Globus pallidus (tissue), 1 donor: Measurements from ENCODE around the gene CAMSAP2.

Source experiments
- DNase-seq: peaks from one replicate; pipeline ENCODE4 v3.0.0-alpha.2; 2015; ENCODE audit warnings: low spot score

Gene CAMSAP2

DNA sequence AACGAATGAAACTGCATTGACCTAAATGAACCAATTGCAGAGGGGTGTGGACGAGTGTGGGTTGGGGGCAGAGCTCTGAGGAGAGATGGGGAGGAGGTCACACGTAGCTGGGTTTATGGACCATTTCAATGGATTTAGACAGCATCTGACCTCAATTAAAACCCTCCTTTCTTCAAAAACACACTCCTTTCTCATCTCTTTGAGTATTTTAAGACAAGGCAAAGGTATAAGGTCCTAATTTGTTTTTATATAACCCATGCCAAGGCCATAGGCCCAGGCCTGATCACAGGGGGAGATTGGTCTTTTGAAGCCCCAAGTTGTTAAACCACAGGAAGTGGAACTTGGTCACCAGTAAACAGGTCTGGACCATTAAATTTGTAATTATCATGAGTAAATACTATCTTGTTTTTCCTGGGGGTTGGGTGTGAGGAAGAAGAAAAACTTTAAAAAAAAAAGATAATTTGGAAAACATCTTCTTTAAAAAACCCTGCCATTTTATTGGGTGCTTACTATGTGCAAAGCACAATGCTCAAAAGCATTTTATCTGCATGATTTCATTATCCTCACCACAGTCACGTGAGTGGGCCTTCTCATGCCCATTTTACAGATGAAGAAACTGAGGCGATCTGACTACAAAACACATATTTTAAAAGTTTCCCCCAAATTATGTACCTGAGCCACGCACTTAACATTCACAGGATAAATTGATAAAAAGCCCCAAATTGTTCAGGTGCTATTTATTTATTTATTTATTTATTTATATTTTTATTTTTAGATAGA is 147.1 kb downstream of the CAMSAP2 start:
- DNase-seq: no peak

DNA sequence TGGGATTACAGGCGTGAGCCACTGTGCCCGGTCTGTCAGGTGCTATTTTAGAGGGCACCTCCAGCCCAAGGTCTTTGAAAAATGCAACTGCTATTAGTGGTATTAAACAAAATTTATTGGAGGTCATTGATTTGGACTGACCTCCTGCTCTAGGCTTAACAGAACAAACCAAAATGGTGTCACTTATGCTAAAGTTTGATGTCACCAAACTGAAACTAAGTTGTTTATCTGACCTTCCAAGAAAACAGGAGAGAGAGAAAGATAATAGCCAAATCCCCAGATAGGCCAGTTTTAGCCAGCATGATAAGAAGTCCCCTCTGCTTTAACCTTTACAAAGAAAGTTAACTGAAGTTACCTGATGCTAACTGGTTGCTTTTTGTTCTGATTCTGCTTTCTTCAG is 147.9 kb downstream of the CAMSAP2 start:
- DNase-seq: no peak

DNA sequence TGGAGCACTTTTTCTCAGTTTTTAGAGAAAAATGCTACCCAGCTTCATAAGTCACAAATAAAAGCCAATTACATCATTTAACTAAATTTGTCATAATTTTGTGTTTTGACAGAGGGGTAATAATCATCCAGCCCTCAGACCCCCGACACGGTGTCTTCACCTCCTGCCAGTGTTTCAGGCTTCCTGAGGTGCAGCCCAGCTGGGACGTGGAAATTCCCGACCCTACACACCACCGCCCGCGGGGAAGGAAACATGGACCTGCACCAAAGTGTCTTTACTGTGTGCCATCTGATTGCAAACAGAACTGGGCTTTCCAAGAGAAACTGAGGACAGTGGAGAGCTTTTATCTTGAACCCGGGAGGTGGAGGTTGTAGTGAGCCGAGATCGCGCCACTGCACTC is 148.3 kb downstream of the CAMSAP2 start:
- no peak for DNase-seq

DNA sequence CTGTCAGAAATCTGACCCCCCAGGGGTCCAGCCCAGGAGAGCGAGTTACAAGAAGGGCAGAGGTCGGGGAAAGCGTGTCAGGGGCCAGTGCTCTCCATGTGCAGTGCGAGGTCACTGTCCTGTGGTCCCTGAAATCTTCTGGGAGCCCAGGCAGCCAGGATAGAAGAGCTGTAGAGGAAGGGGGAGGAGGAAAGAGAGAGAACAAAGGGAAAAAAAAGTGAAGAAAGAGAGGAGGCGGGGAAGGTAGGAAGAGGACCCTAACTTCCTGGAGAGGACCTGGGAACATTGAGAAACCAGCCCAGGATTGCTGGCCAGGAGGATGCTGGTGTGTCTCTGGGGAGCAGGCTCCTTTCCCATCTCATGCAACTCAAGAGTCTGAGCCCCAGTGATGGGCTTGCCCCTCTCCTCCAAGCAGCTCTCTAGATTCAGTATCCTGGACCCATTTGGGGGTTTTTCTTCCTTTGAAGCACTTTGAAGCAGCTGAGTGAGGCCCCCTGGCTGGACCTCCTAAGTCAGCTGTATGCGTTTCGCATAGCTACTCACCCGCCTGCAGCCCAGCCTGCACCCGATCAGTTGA is 149.2 kb downstream of the CAMSAP2 start:
- DNase-seq: no peak

DNA sequence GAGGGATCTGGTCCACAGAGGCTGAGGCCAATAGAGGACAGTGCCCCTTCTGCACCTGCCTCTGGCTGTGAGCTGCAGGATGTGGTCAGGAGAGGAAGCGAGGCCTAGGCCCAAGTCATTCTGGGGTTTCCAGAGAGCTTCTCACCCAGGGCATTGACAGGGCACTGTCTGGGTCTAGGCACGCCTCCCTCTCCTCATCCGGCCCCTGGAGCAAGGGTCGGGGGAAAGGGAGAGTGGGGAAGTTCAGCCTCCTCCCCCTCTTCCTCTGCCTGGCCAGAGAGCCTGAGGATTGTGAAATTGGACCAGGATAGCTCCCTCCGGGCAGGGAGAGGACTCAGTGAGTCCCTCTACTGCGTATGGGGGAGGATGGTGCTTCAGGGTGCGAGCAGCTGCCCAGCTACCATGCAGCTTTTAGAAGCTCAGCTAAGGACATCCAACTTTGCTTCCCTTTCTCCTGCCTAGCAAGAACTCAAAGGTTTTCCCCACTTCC is 149.7 kb downstream of the CAMSAP2 start:
- no peak for DNase-seq

DNA sequence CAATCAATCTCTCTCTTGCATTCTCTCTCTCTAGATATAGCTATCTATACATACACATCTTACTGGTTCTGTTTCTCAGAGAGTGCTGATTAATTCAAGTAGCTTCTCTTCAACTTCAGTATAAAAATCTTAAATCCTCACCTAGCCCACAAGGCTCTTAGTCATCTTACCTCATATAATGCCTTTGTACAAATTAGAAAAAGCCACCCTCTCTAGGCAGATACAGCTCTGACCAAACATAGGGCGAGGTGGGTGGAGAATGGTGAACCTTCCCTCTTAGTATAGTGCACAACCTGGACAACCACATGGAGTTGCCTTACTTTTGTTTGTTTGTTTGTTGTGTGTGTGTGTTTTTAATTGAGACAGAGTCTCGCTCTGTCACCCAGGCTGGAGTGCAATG is 150.9 kb downstream of the CAMSAP2 start:
- no peak for DNase-seq

DNA sequence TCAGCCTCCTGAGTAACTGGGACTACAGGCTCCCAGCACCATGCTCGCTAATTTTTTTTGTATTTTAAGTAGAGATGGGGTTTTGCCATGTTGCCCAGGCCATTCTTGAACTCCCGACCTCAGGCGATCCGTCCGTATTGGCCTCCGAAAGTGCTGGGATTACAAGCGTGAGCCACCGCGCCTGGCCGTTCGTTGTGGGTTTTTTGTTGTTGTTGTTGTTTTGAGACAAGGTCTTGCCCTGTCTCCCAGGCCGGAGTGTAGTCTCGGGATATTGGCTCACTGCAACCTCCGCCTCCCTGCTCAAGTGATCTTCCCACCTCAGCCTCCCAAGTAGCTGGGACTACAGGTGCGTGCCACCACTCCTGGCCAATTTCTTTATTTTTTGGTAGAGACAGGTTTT is 151.3 kb downstream of the CAMSAP2 start:
- no peak for DNase-seq

DNA sequence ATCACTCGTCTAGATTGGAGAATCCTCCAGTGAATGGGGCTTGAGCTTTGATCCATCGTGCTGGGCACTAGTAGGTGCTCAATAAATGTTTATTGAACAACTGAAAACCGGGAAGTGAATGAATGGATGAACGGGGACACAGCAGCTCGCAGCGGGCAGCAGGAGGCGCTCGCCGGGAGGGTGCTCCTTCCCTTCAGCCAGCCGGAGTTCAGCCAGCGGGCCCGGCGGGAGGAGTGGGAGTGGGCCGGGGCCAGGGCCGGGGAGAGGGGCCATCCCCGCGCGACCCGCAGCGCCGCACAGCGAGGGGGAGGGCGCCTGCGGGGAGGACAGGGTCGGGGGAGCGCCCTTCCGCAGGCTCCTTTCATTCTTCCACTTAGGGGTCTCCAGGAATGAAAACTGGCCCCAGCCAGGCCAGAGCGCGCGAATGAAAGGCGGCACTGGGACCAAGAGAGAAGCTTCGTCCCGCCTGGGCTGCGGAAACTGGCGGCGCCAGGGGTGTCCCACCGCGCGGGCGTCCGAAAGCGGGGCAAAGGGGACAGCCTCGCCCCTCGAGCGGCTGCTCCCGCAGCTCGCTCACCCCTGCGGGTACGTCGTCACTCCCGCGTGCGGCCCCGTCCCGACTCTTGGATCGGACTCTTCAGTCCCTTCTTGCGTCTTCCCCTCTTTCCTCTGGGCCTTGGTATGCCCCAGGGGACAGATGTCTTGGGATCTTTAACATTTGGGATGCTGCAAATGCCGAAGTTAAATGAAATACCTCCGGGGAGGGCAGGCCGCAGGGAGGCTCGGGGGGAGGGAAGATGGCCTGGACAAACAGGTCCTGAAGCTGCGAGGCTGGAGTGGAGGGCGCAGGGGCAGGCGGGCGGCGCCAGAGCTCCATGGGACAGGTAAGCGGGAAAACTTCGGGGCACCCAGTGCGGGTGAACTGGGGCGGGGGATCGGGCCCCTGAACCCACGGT is 152.4 kb downstream of the CAMSAP2 start:
- no peak for DNase-seq

DNA sequence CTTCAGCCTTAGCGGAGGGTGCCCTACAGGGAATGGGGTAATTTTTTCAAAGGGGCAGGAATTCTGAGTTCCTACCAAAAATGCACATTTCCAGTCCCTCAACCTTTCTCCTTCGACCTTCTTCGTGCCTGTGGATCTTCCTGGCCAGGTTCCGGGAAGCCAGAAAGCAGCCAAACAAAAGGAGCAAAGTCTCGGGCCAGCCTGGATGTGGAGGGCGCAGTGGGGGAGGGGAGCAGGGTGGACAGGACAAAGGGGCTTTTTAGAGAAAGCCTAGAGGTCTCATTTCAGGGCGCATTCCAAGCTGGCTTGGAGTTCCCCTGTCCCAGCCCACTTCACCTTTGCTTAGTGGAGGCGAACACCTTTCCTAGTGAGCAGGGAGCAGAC is 153.1 kb downstream of the CAMSAP2 start:
- DNase-seq: no peak

DNA sequence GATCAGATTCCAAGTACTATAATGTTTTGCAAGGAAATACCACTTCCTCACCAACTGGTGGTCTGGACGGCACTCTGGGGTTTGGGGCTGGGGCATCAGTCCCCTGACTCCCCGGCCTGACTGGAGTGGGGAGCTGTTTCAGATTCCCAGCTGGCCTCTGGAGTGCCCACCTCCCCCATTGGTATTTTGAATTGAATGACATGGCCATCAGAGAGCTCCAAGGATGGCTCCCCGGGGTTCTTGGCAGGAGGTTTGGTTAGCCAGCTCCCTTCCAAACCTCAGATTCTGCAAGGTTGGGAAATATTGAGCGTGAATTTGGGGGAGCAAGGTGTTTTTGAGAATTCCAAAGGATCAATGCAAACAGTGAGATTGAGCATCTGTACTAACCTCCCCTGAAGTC is 153.9 kb downstream of the CAMSAP2 start:
- no peak for DNase-seq

DNA sequence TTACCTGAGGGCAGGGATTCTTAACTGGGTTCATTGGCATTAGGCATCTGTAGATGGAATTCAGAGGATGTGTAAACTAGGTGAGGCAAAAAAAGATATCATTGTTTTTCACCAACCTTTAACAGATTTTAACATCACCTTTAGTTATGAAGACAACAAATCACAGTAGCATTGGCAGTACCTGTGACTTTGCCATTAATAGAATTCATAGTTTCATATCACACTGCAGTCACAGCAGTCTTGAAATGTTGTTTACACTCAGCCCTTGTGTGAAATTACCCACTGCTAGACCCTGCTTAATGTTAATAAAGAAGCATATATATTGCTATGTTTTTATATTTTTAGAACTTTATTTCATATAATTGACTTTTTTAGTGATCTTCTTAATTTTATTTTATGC is 154.3 kb downstream of the CAMSAP2 start:
- DNase-seq: no peak

DNA sequence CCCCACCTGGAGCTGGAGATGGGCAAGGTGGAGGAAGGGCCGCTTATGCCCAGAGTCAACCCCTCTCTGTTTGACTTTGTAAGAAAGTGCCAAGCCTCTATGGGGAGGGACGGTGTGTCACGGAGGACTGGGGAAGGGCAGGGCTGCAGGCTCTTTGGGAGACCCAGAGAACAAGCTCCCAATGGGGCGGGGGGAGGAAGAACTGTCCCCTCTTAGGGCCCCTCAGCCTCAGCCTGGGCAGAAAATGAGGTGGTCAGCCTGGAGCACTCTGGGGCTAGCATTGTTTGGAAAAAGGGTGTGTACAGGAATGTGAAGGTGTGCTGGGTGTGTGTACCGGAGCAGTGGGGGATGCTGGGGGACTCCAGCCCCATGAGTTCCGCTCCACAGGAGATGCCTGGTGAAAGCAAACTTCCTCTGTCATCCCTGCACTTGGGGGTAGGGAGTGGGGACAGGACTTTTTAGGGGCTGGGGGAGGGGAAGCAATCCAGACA is 154.8 kb downstream of the CAMSAP2 start:
- DNase-seq: no peak

DNA sequence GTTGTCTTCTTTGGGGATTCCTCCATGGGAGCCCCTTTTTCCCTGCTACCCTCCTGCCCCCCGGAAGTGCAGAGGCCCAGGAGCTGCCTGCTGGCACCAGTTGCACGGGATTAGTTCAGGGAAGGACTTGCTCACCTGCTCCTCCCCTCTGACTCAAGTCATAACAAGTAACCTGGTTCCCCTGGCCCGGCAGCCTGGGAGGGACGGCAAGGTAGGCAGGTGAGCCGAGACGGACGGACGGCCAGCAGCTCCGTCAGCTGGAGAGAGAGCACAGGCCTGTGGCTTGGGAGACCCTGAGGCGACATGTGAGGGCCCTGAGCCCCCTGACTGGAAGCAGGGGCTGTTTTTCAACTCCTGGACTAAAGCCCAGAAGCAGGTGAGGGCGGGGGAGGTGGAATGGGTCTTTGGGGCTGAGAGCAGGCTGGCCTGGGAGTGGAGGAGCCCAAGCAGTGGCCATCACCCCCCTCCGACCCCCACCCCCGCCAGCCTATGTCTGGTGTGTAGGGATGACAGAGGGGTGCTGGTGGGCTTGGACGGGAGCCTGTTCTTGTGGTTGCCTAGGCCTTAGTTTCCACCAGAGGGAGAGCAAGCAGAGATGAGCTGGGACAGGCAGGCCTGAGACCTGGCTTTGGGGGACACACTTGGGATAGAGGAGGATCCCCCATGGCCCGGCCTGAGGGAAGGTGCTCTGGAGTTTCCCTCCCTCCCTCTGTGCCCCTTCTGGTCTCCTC is 156.2 kb downstream of the CAMSAP2 start, which contains the start of gene INAVA:
Gene INAVA (plus strand): TSS at position 189 of the 731 bp plus-strand sequence. CDS start 3,501 bp downstream, outside the sequence.
- no peak for DNase-seq

DNA sequence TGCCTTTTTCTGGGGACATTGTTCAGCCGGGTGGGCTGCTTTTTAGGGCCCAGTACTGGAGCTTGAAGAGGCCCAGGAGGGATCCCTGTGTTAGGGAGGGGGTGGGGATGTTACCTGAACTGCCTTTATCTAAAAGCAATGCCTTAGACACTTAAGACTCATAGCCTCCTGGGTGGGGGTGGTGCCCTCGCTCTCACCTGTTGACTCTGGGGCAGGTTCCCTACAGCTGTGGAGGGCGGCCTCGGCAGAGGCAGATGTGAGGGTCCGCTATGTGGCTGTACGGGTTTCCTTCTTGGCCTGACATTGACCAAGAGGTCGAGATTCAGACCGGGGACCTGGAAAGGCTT is 156.7 kb downstream of the CAMSAP2 start:
- no peak for DNase-seq

DNA sequence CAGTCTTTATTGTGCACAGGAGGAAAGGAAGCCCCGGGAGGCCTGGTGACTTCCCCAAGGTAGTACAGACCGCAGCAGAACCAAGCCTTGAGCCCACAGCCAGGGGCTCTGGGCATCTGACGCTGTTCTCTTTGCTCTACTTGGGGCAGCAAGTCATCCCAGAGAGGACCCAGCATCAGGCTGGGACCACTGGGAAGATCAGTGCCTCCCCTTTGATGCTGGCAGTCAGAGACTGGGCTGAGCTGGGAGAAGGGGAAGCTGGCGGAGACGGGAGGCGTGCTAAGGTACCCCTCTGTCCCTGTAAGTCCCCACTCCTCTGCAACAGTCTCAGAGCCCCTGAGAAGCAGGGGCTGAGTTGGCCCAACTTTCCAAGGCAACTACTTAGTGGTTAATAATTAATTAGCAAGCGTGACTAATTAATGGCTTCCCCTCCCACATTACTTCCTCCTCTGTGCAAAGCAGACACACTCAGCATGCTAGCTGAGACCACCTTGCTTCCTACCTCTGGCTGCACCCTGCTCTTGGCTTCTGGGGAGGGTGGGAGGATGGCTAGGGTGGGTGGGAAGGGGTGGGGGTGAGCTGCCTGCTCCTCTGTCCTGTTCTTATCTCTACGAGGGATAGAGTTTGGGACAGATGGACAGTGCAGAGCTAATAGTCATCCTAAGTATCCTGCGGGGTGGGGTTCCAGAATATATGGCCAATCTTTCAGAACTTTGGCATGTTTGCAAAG is 157.3 kb downstream of the CAMSAP2 start:
- no peak for DNase-seq

DNA sequence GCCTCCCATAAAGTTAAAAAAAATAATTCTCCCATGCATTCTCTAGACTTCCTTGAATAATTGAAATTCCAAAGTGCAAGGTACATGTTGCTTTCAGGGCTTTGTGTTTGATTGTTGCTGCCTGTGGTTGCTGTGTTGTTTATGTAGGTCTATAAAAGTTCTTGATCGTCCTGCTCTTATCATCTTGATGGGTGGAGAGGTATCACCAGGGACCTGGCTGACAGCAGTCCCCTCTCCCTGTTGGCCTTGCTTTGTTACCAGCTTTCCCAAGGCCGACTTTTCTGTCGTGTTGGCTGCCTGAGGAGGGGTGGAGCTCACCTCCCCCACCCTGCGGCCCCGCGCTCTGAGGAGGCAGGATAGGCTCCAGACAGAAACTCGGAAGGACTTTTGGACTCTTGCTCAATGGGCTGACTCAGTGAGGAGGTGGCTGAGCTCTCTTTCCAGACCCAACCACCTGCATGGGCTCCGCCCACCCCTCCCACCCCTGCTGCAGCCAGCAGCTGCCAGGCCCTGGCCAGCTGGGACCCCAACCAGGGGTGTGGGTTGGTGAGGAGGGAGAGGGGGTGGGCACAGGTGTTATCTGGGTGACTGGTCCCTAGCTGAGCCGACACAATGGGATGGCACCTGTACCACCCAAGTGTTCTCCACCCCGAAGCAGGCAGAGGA is 158.0 kb downstream of the CAMSAP2 start:
- DNase-seq: no peak

DNA sequence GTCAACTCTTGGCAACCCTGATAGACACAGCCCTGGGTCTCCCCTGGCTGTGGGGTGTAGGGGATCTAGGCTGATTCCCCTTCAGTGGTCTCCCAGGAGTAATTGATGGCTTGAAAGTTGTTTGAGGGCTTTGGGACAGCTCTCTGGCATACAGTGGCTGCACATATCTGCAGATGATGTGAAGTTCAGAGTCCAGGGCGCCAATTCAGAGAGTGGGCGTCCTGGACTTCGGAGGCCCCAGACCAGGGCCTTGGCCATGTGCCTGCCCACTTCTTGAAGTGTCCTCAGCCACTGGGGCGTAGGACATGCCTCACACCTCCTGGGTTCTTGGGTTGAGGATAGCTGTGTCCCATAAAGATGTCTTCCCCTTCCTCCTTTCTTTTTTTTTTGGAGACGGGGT is 158.6 kb downstream of the CAMSAP2 start:
- DNase-seq: no peak

DNA sequence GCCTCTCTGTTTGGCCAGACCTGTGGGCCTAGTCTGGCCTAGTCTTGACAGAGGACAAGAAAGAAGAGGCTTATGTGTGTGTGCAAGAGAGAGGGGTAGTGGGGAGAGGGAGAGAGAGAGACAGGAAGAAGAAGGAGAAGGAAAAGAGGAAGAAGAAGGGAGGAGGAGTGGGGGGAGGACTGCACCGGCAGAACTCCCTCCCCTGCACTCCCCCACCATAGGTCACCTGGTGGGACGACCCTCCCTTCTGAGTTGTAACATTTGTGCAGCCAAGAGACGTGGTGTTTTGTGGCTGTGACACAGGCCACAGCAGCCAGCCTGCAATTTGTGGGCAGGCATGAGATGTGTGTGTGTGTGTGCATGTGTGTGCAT is 160.3 kb downstream of the CAMSAP2 start:
- DNase-seq: no peak

DNA sequence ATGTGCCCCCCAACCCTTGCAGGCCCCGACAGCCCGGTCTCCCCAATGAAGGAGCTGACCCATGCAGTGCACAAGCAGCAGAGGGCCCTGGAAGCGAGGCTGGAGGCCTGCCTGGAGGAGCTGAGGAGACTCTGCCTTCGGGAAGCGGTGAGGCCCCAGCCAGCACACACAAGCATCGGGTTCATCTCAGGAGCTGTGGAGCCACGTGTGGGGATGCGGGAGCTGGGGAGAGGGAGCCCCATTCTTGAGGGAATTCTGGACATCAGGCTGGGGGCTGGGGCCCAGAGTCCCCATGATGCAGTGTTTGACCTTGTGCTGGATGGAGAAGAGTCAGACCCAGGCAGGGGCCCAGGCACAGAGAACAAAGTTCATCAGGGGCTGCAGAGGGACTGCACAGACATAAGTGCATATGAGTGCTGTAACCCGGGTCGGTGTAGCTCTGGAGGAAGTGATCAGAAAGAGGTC is 160.8 kb downstream of the CAMSAP2 start:
- no peak for DNase-seq
